NCI-H524 (cell line): Measurements from ENCODE around the gene MPRIP.

Experiments
- DNase-seq, 2 experiments: peaks; one replicate each; lab custom pipeline; 2025; lab: John Stamatoyannopoulos, UW

The MPRIP gene

GRCh38 chr17:17051380-17051779, 9.1 kb downstream of the MPRIP start:
- DNase-seq, result no peak

DNA sequence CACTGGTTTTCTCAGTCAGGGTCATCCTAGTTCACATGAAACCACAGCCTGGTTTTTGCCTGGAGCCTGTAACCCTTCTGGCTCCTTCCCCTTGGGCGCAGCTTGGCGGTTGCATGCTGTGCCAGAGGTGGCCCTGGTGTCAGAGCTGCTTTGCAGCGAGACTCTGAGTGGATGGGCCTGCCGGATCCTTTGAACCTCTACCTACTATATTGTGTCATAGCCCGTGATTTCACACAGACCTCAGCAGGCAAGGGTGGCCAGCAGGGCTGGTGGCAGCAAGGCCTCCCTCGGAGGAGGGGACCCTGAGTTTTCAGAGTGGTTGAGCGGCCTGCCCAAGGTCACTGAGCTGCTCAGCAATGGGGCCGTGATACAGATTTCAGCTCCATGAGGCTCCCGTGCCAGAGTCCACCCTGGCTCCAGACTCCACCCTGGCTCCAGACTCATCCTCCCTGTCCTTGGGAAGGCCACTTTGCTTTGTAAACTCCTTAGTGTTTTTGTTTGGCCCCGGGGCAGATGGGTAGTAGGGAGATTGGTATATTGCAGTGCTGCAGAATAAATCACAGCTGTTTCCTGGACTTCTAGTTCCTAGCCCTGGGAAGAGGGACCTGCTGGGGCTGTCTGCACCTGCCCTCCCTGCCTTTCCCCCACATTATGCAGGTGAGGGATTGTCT, 9.7 kb downstream of the MPRIP start:
- DNase-seq, result no peak

GRCh38 chr17:17052462-17053221, 10.4 kb downstream of the MPRIP start:
- DNase-seq, result no peak

DNA sequence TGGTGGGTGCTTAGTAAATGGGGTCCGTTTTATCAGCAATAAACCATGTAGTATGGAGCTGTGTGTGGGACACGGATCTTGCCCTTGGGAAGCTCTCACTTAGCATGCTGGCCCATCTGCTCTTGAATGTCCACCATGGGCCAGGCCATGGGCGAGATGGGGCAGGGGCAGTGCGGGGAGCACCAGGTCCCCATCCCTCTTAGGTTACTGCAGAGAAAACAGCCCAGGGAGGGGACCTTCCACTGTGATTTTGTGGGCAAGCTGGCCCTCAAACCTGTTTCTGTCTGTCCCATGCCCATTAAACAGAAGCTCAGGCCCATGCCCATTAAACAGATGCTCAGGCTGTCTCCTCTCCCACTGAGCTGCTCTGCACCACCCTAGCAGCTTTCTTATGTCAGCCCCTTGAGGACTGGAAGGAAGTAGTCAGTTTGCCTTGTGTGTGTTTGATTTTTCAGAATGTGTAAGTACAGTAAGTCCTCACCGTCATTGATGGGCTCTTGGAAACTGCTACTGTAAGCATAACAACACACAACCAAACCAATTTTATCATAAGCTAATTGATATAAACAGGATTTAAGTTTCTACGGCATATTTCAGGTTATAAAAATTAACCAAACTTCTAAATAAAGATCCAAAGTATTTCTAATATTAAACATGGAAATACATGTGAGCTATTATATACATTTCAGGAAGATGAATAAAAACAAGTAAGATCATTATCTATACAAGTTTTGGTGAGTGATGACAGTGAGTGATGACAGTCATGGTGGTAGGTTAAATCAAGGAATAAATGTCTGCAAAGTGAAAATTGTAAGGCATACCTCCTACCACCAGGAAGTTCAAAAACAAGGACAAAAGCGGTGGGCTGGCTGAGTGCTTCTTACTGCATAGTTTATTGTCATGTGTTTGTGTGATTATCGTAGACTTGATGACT, 11.5 kb downstream of the MPRIP start:
- DNase-seq, result no peak

DNA sequence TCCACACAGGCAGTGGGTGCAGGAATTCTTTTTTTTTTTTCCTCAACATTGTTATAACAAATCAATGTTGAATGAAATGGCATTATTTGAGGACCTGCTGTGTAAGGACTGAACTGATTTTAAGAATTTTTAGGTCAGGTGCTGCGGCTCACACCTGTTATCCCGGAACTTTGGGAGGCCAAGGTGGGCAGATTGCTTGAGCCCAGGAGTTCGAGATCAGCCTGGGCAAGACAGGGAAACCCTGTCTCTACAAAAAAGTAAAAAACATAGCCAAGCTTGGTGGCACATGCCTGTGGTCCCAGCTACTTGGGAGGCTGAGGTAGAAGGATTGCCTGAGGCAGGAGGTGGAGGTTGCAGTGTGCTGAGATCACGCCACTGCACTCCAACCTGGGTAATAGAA, 12.4 kb downstream of the MPRIP start:
- no peak for DNase-seq

- peak in 1 of 2 experiments; percentile 34 for DNase-seq
These were observed 13.3 kb downstream of the MPRIP start for GRCh38 chr17:17055286-17056155.

GRCh38 chr17:17056156-17056539, 13.9 kb downstream of the MPRIP start:
- DNase-seq, result no peak

DNA sequence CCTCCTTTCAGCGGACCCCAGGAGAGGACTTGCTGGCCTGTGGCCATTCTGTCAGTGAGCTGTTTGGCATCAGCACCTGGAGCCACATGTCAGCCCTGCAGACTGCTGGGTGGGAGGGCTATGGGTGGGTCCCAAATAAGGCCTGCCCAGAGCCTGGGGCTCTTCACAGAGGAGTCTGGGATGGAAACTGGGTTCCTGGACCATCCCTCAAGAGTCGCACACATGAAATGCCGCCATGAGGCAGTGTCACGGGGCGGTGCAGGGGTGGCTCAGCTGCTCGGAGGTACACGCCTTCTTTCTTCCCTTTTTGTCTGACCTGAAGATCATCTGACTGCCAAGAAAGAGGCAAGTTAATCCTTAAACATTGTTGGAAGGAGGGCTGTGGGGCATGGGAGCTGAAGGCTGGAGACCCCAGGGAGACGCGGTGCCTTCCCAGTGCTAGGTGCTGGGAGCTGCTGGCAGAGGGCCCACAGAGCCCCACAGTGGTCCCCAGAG, 14.8 kb downstream of the MPRIP start:
- no peak for DNase-seq

DNA sequence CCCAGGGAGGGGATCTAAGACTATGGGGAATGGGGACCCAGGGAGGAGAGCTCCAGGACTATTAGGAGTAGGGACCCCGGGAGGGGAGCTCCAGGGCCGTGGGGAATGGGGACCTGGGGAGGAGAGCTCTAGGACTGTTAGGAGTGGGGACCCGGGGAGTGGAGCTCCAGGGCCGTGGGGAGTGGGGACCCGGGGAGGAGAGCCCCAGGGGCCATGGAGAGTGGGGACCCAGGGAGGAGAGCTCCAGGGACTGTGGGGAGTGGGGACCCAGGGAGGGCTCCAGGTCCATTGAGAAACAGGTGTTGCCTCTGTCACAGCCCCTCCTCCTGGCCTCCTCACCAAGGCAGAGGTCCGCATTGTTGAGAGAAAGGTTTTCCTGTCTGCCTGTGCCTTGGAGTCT, 16.0 kb downstream of the MPRIP start:
- no peak for DNase-seq

- DNase-seq, result no peak
These were observed 17.1 kb downstream of the MPRIP start for GRCh38 chr17:17059301-17059890.

- DNase-seq, result no peak
These were observed 18.0 kb downstream of the MPRIP start for GRCh38 chr17:17060001-17060922.

DNA sequence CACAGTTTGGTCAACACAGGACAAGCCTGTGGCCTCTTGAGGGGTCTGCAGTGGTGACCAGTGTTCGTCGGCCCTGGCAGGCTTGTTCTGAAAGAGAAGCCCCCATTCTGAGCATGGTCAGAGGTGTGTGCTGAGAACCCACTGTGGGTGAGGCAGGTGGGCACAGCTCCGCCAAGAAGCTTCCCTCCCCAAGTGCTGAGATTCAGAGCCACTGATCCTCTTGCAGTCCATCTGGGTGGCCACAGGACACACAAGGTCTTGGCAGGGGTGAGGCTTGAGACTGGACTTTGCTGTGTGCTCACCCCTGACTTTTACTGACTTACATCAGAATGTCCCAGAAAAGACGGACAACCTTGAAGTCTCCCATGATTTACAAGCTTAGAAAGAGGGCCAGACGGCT, 18.7 kb downstream of the MPRIP start:
- no peak for DNase-seq

DNA sequence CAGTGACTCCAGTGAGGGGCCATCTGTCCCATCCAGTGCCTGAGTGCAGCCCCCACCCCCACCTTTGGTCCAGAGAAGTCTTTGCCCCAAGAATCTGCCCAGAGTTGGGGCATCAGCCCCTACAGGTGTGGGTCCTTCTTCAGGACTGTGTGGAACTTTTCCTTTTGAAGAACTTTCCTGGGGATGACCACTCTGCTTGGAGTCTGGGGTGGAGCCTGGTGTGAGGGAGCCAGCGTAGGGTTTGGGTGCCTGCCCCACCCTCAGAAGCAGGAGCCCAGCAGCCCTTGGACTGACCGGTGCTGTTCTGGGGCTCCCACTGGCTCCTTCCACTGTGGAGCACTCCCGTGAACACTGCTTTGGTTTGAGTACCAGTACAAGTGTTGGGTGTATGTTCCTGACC, 19.3 kb downstream of the MPRIP start:
- no peak for DNase-seq

GRCh38 chr17:17062356-17062755, 20.1 kb downstream of the MPRIP start:
- no peak for DNase-seq

- no peak for DNase-seq
These were observed 20.6 kb downstream of the MPRIP start for GRCh38 chr17:17062866-17063265.

DNA sequence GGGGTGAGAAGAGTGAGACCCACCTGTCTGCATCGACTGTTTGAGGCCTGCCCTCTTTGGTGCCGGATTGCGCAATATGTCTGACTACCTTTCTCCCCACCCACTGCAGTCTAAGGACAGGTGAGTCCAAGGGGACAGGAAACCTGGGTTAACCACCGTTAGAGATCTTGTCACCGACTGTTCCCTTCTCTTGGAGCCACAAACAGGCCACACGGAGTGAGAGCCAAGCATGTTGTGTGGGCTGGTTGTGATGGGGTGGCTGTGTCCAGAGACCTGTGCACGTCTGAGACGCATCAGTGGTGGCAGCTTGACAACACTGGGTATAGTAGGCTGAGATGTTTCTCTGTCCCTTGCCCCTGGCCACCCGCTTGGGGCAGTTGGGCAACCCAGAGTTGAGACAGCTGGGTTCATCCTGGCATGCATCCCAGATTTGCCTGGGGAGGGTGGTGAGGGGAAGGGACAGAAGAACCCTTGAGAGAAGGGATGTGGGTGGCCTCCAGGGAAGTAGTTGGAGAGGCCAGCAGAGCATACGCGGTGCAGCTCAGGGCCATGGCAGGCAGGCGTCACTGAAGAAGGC, 21.4 kb downstream of the MPRIP start:
- DNase-seq, result peak in 1 of 2 experiments; percentile 28

DNA sequence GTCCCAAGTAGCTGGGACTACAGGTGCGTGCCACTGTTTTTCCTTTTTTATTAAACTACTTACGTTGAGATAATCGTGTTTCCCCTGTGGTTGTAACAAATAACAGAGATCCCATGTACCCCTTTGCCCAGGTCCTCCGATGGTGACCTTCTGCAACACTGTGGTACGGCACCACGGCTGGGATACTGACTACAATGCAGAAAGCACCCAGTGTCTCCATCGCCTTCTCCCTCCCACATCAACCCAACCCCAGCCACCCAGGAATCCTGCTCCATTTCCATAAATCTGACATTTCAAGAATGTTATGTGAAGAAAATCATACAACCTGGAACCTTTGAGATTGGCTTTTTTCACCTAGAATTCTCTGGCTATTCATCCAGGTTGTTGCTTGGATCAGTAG, 22.1 kb downstream of the MPRIP start:
- DNase-seq, result no peak

DNA sequence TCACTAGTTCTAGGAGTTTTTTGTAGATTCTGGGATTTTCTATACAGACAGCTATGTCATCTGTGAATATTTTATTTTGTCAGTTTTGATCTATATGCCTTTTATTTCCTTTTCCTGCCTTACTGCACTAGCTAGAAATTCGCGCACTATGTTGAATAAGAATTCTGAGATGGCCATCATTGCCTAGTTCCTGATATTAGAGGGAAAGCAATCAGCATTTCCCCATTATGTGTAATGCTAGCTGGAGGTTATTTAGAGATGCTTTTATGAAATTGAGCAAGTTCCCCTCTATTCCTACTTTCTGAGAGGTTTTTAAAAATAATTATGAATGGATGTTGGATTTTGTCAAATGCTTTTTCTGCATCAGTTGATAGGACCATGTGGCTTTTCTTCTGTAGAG, 23.8 kb downstream of the MPRIP start:
- no peak for DNase-seq

DNA sequence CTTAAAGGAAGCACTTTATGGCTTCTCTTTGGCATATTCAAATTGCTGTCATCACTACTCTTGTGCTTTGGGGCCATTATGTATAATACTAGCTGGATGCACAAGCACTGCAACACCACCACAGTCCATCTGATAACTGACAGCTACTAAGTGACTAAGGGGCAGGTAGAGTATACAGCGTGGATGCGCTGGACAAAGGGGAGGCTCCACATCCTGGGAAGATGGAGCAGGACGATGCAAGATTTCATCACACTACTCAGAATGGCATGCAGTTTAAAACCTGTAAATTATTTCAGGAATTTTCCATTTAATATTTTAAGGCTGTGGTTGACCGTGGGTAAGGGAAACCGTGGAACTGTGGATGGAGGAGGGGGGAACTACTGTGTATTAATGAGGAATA, 25.0 kb downstream of the MPRIP start:
- DNase-seq, result no peak

GRCh38 chr17:17069849-17070248, 27.6 kb downstream of the MPRIP start:
- DNase-seq, result no peak
